K562 (cell line): ENCODE measurements around the gene PDCD6IP. TPM values are rescaled to one million over a fixed set of nuclear protein-coding genes. Genes with fewer than 3 reads are reported as not detected.

ENCODE experiments used
- C11orf30 ChIP-seq: fragments of 450-650 bp; IDR thresholded peaks from 2 replicates; pipeline ENCODE4 v1.6.1; 2016; ENCODE audit warnings: low read depth, mild to moderate bottlenecking
- DACH1 ChIP-seq: fragments of 450-650 bp; IDR thresholded peaks from 2 replicates; pipeline ENCODE4 v1.6.1; 2018; ENCODE audit not compliant: partially characterized antibody
- DIDO1 ChIP-seq: fragments of 450-650 bp; IDR thresholded peaks from 2 replicates; pipeline ENCODE4 v1.6.1; 2016; ENCODE audit warnings: low read depth, missing biosample characterization, missing genetic modification characterization
- GATA2 ChIP-seq: sonication (generic); formaldehyde crosslinking; IDR thresholded peaks from 2 replicates; pipeline ENCODE4 v1.4.0; 2020; ENCODE audit warnings: mild to moderate bottlenecking, missing genetic modification reagents
- HNRNPLL ChIP-seq: fragments of 200-400 bp; formaldehyde crosslinking; IDR thresholded peaks from 2 replicates; pipeline ENCODE4 v1.6.1; 2017; ENCODE audit warnings: low read length, low read depth, mild to moderate bottlenecking; ENCODE audit not compliant: poor library complexity, severe bottlenecking
- LEF1 ChIP-seq: fragments of 450-650 bp; IDR thresholded peaks from 2 replicates; pipeline ENCODE4 v1.6.1; 2016; ENCODE audit warnings: mild to moderate bottlenecking
- MAFF ChIP-seq: IDR thresholded peaks from 2 replicates; pipeline ENCODE4 v1.6.1; 2012; ENCODE audit warnings: low read length, improper control_type of control experiment
- MAFK ChIP-seq: IDR thresholded peaks from 2 replicates; pipeline ENCODE4 v1.6.1; 2011; ENCODE audit warnings: low read length, improper control_type of control experiment
- MCM3 ChIP-seq: fragments of 450-650 bp; IDR thresholded peaks from 2 replicates; pipeline ENCODE4 v1.6.1; 2016
- NCOA2 ChIP-seq, 2 experiments: fragments of 450-650 bp; IDR thresholded peaks; 2 replicates each; pipeline ENCODE4 v1.6.1; 2018; ENCODE audit warnings: mild to moderate bottlenecking in 2 of 2, moderate library complexity in 1 of 2; ENCODE audit not compliant: partially characterized antibody in 2 of 2
- NR0B1 ChIP-seq: fragments of 450-650 bp; IDR thresholded peaks from one replicate; pipeline ENCODE4 v1.6.1; 2018; ENCODE audit warnings: mild to moderate bottlenecking, moderate library complexity; ENCODE audit not compliant: partially characterized antibody
- PRMT5 ChIP-seq: sonication (generic); formaldehyde crosslinking; IDR thresholded peaks from 2 replicates; pipeline ENCODE4 v1.5.0; 2020; ENCODE audit warnings: missing genetic modification reagents
- SAFB2 ChIP-seq: fragments of 200-400 bp; formaldehyde crosslinking; IDR thresholded peaks from 2 replicates; pipeline ENCODE4 v1.6.1; 2018; ENCODE audit warnings: borderline replicate concordance, low read length, low read depth, moderate library complexity; ENCODE audit not compliant: severe bottlenecking
- SMARCA5 ChIP-seq: fragments of 450-650 bp; IDR thresholded peaks from 2 replicates; pipeline ENCODE4 v1.6.1; 2016
- ZBTB7A ChIP-seq: IDR thresholded peaks from 2 replicates; pipeline ENCODE4 v1.6.1; 2011; ENCODE audit warnings: low read depth, mild to moderate bottlenecking, low read length, moderate library complexity, borderline replicate concordance; ENCODE audit not compliant: control insufficient read depth
- ZNF316 ChIP-seq: fragments of 450-650 bp; IDR thresholded peaks from 2 replicates; pipeline ENCODE4 v1.6.1; 2016
- ZNF354B ChIP-seq: fragments of 250-450 bp; sonication (Bioruptor Pico); IDR thresholded peaks from 2 replicates; pipeline ENCODE4 v1.4.0; 2020
- ZNF583 ChIP-seq: fragments of 250-450 bp; sonication (Bioruptor Pico); IDR thresholded peaks from 2 replicates; pipeline ENCODE4 v1.4.0; 2020
- polyA plus RNA-seq, 8 experiments: library from polyadenylated mRNA; depleted of rRNA in 4 of 8; stranded (reverse) in 5 of 8; unstranded in 3 of 8; fragments of >200 nt; fragmentation: Nextera tagmentation in 2 of 8; fragmentation: Illumina TruSeq in 1 of 8; extraction: Ambion mirVana in 2 of 8; extraction: Trizol in 1 of 8; gene quantifications; 2 replicates each; pipeline versions ENCODE4 v1.2.1 to v1.2.3, GENCODE V29; 2011 to 2014; ENCODE audit warnings: inconsistent platforms in 1 of 8, missing spikeins in 1 of 8
- total RNA-seq, 7 experiments: library from RNA; depleted of rRNA in 6 of 7; stranded (reverse); fragments of >200 nt in 6 of 7; fragmentation: Illumina TruSeq in 2 of 7; extraction: Trizol in 2 of 7; gene quantifications; 2 replicates each; pipeline versions ENCODE4 v1.2.1 to v1.2.3, GENCODE V29; 2011 to 2021; ENCODE audit warnings: low replicate concordance in 1 of 7
- TF ChIP-seq, protein P1 (sequence below): fragments of 250-450 bp; sonication (Bioruptor Pico); IDR thresholded peaks from 2 replicates; pipeline ENCODE4 v1.5.0; 2021
- TF ChIP-seq, protein P2 (sequence below): fragments of 200-800 bp; sonication (Bioruptor generic); IDR thresholded peaks from 2 replicates; pipeline ENCODE4 v1.6.1; 2017; ENCODE audit warnings: missing genetic modification characterization, missing compliant biosample characterization
- TF ChIP-seq, protein P3 (sequence below): sonication (generic); formaldehyde crosslinking; IDR thresholded peaks from 2 replicates; pipeline ENCODE4 v1.8.0; 2022; ENCODE audit warnings: mild to moderate bottlenecking, missing genetic modification reagents

PDCD6IP gene
- total and polyA plus RNA-seq, 9 of the 15 experiments (the other 6 are each of a cell fraction or from before 2014, with no cell fraction given), result 40.2 to 302 (median 122) TPM

GRCh38 chr3:33775363-33775762, 23.1 kb upstream of the PDCD6IP start (continued):
- TF ChIP-seq HNRNPLL, result no peak
- TF ChIP-seq PRMT5 (CRISPR knock-in tag), result no peak
- no peak for TF ChIP-seq LEF1
- no peak for TF ChIP-seq MCM3
- no peak for TF ChIP-seq SMARCA5
- TF ChIP-seq, protein P1, sequence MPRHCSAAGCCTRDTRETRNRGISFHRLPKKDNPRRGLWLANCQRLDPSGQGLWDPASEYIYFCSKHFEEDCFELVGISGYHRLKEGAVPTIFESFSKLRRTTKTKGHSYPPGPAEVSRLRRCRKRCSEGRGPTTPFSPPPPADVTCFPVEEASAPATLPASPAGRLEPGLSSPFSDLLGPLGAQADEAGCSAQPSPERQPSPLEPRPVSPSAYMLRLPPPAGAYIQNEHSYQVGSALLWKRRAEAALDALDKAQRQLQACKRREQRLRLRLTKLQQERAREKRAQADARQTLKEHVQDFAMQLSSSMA, result no peak
- TF ChIP-seq, protein P2, sequence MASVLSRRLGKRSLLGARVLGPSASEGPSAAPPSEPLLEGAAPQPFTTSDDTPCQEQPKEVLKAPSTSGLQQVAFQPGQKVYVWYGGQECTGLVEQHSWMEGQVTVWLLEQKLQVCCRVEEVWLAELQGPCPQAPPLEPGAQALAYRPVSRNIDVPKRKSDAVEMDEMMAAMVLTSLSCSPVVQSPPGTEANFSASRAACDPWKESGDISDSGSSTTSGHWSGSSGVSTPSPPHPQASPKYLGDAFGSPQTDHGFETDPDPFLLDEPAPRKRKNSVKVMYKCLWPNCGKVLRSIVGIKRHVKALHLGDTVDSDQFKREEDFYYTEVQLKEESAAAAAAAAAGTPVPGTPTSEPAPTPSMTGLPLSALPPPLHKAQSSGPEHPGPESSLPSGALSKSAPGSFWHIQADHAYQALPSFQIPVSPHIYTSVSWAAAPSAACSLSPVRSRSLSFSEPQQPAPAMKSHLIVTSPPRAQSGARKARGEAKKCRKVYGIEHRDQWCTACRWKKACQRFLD (CRISPR knock-in tag), result no peak
- no peak for TF ChIP-seq ZBTB7A
- no peak for TF ChIP-seq SAFB2
- TF ChIP-seq ZNF316, result peak; percentile 46; the same call in 1 of the 2 replicates
- TF ChIP-seq ZNF583, result no peak
- peak; percentile 57; the same call in 1 of the 2 replicates for TF ChIP-seq C11orf30
- peak; percentile 35; the same call in 1 of the 2 replicates for TF ChIP-seq MAFF
- no peak for TF ChIP-seq DACH1
- TF ChIP-seq NR0B1, result no peak
- peak; percentile 15; the same call in 1 of the 2 replicates for TF ChIP-seq DIDO1 (tag)
- no peak for TF ChIP-seq ZNF354B (CRISPR knock-in tag)
- peak; percentile 56; the same call in 1 of the 2 replicates for TF ChIP-seq GATA2 (CRISPR knock-in tag)
- TF ChIP-seq NCOA2 (IDR thresholded peaks at IDR 0.05; ENCODE audit: partially characterized antibody in 2 of 2), result peak in 1 of 2 experiments; percentile 51
- TF ChIP-seq, protein P3, sequence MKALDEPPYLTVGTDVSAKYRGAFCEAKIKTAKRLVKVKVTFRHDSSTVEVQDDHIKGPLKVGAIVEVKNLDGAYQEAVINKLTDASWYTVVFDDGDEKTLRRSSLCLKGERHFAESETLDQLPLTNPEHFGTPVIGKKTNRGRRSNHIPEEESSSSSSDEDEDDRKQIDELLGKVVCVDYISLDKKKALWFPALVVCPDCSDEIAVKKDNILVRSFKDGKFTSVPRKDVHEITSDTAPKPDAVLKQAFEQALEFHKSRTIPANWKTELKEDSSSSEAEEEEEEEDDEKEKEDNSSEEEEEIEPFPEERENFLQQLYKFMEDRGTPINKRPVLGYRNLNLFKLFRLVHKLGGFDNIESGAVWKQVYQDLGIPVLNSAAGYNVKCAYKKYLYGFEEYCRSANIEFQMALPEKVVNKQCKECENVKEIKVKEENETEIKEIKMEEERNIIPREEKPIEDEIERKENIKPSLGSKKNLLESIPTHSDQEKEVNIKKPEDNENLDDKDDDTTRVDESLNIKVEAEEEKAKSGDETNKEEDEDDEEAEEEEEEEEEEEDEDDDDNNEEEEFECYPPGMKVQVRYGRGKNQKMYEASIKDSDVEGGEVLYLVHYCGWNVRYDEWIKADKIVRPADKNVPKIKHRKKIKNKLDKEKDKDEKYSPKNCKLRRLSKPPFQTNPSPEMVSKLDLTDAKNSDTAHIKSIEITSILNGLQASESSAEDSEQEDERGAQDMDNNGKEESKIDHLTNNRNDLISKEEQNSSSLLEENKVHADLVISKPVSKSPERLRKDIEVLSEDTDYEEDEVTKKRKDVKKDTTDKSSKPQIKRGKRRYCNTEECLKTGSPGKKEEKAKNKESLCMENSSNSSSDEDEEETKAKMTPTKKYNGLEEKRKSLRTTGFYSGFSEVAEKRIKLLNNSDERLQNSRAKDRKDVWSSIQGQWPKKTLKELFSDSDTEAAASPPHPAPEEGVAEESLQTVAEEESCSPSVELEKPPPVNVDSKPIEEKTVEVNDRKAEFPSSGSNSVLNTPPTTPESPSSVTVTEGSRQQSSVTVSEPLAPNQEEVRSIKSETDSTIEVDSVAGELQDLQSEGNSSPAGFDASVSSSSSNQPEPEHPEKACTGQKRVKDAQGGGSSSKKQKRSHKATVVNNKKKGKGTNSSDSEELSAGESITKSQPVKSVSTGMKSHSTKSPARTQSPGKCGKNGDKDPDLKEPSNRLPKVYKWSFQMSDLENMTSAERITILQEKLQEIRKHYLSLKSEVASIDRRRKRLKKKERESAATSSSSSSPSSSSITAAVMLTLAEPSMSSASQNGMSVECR (CRISPR knock-in tag), result no peak
- TF ChIP-seq MAFK, result peak; percentile 36; the same call in 1 of the 2 replicates
- TF ChIP-seq, all 486 proteins: peak for 17
